Measurements from ENCODE around the gene HOXC10.
A peak's percentile ranks its signal among the peaks of the same experiment; 100 is the strongest.

HOXC10 gene

DNA sequence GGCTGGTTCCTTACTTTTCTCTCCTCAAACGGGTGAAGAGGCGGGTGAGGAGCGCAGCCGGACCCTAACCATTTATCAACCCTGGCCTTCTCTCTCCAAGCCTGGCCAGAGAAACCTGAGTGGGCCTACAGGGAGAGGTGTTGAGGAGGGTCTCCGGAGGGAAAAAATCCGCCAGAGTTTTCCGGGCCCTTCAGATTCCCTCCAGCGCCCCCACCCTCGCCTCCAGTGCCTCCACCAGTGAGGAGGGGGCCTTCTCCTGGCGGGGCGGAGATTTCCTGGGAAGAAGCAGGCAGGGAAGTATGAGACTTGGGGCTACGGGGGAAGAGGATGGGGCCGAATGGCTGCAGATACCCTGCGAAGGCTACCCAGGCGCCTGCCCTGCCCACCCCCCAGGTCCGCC is 46.5 kb downstream of the HOXC10 start:
- in situ Hi-C loops (cut with MboI; ENCODE audit: low pct_unique_long_range_greater_than_20kb, low sequenced_read_pairs): no loop called here

DNA sequence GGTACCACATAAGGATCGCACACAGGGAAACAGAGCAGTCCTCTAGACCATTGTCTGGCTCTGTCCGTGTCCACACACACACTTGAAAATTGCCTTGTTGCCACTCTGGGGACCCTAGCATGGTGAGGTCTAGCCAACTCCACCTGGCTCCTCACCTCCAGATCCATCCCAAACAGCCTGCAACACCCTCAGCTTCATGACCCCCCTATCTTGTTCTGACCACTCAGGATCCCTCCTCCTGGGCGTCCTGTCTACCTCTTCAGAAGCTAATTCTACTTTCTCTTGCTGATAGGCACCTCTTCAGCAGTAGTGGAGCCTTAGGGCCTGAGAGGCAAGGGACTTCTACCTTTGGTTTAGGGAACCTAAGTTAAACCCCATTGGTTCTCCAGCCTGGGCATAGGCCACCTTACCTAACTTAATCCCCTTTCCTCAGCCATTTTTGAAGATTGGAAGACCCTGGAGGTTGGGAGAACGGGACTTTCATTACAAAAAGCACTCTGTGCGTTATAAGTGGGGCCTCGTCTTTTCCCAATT is 47.2 kb downstream of the HOXC10 start:
- in situ Hi-C loops (cut with MboI; ENCODE audit: low pct_unique_long_range_greater_than_20kb, low sequenced_read_pairs): no loop called here

More for the DNA sequence above, 46.5 kb downstream of the HOXC10 start:
- no peak for DNase-seq

DNA sequence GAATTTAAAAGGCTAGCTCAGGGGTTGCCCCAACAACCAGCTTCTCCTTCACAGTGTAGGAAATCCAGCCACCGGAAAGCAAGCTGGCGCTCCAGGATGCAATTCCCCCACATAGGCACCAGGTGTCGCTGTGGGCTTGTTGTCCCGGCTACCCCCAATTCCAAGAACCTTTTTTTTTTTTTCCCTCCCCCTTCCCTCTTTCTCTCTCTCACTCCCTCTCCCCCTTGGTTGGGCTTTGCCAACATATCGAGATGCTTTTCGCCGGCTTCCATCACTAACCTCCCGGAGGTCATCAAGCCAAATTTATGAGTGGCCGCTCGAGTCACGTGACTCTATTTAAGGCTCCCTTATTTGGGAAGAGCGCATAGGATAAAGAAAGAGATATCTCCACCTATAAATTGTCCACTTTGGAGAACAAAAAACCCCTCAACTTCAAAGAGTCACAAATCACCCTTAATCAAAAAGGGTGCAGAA is 47.7 kb downstream of the HOXC10 start, which contains the start of gene HOXC5:
TSS of gene HOXC5 (plus strand) at position 424 of the 474 bp plus-strand sequence. CDS start 73 bp downstream, outside the sequence.
- DNase-seq: peak; percentile 96
- in situ Hi-C loops (cut with MboI; ENCODE audit: low pct_unique_long_range_greater_than_20kb, low sequenced_read_pairs): no loop called here

More for the DNA sequence above, 47.2 kb downstream of the HOXC10 start:
- DNase-seq: no peak

DNA sequence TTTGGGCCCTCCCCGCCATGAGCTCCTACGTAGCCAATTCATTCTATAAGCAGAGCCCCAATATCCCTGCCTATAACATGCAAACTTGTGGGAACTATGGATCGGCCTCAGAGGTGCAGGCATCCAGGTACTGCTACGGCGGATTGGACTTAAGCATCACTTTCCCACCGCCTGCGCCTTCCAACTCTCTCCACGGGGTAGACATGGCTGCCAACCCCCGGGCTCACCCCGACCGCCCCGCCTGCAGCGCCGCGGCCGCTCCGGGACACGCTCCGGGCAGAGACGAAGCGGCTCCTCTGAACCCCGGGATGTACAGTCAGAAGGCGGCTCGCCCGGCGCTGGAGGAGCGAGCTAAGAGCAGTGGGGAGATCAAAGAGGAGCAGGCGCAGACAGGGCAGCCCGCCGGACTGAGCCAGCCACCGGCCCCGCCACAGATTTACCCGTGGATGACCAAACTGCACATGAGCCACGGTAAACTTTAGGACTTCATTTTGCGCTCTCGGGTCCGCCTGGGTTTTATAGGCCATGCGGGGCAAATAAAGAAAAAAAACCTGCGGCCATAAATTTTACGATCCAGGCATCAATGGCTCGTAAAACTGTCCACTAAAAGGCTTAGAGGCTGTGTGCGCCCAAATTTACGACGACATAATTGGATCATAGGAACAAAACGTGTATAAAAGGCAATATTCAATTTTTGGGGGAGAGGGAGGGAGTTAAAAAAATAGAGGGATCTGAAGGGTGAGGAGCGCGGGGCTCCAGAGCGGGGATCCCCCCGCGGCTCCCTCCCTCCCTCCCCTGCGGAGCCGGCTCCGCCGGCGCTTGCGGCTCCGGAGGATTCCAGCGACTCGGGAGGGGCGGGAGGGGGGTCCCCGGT is 48.4 kb downstream of the HOXC10 start:
- no peak for DNase-seq
- in situ Hi-C loops (cut with MboI; ENCODE audit: low pct_unique_long_range_greater_than_20kb, low sequenced_read_pairs): no loop called here

DNA sequence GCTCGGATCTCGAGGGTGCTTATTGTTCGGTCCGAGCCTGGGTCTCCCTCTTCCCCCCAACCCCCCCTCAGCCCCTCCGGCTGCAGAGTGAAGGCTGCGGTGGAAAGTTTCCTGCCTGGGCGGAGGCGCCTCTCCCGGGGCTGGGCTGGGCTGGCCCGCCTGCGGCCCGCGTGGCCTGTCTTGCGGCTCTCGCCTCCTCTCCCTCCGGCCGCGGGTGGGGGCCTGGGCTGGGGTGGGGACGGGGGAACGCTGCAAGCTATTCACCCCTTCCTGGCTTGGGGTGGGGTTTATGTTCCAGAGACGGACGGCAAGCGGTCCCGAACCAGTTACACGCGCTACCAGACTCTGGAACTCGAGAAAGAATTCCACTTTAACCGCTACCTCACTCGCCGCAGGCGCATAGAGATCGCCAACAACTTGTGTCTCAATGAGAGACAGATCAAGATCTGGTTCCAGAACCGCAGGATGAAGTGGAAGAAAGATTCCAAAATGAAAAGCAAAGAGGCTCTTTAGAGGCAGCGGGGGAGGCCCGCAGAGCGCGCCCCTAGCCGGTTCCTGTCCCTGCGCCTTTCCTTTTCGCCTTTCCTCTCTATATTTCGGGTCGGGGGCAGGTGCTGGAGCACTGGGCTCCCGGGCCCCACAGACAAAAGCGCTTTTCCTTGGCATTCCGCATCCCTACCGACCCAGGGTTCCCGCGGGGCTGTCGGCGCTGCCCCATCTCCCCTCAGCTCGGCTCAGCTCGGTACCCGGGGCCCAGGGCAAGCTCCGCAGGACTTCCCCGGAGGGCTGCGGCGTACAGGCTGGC is 49.2 kb downstream of the HOXC10 start:
- DNase-seq: no peak
- in situ Hi-C loops (cut with MboI; ENCODE audit: low pct_unique_long_range_greater_than_20kb, low sequenced_read_pairs): no loop called here

DNA sequence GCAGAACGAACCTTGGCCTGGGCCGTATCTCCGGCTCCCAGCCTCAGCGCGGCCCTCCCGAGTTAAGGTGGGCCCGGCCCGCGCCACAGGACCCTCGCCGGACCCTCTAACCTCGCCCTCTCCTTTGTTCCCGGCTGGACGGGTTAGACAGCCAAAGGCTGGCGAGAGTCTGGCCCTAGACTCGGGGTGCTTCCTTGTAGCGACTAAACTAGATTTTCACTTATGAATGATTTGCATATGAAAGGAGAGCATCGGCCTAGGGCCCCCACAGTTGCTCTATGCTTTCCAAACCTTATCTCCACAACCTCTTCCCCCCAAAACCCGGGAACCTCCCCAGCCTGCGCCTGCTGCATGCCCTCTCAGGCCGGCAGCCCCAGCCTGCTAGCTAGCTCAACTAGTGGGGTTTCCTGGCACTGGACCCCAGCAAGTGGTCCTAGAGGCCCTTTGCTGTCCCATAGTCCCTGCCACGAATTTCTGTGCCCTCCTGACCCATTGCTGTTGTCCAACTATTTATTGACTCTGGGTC is 49.9 kb downstream of the HOXC10 start:
- no peak for DNase-seq
- in situ Hi-C loops (cut with MboI; ENCODE audit: low pct_unique_long_range_greater_than_20kb, low sequenced_read_pairs): no loop called here

DNA sequence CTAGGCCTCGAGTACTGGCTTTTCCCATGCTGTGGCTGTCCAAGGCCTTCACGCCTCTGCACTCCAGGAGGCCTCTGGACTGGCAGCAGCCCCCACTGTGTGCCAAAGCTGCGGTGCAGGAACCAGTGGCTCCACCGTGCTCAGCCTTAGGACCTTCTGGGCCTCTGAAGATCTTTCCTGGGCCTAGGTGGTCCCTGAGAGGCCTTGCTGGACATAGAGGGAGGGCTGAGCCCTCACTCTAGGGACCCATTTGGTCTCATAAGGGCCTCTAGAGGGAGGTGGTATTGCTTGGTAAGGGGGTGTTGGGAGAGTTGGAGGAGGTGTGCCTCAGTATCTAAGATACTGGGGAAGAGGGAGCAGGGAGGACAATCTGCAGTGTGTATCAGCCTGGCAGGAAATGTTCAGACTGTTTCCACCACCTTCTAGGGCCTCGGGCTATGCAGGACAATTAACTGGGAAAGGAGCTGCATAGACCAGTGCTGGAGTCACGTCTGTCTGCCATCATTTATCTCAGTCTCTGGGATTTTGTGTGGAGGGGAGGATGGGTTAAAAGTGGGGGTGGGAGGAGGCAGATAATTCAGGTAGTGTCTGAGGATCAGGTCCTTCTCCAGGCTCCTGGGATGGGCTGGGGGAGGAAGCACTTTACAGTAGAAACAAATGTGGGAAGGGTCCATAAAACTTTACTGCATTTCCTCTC is 50.8 kb downstream of the HOXC10 start:
- in situ Hi-C loops (cut with MboI; ENCODE audit: low pct_unique_long_range_greater_than_20kb, low sequenced_read_pairs): no loop called here
- no peak for DNase-seq

DNA sequence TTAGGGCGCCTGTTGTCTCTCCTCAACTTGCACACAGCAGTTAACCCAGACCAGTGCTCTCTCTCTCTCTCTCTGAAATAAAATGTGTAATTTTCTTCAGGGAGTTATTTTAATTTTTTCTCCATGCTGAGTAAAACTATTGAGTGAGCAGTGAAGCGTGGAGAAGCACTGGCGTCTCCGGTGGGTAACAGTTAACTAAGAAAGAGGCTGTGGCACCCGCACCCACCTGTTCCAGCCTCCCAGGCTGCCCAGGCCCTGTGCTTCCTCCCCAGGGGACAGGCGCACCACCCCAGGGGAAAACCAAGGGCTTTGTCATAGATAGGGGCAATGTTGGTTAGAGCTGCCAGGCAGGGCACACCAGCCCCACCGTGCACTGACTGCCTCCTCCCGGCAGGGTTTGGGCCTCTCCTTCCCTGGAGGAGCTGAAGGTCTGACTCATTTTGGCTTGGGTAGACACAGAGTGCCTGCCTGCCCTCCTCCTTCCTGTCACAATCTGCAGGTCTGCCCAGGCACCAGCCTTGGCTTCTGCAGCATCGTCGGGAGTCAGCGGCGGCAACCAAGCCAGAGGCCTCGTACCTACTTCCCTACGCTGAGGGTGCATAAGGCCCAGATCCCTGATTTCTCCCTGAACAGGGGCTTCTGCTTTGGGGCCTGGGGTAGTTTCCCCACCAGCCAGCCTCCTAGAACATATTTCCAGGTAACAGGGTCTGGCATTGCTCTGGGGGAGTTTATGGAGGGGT is 51.8 kb downstream of the HOXC10 start:
- DNase-seq: no peak
- in situ Hi-C loops (cut with MboI; ENCODE audit: low pct_unique_long_range_greater_than_20kb, low sequenced_read_pairs): no loop called here

DNA sequence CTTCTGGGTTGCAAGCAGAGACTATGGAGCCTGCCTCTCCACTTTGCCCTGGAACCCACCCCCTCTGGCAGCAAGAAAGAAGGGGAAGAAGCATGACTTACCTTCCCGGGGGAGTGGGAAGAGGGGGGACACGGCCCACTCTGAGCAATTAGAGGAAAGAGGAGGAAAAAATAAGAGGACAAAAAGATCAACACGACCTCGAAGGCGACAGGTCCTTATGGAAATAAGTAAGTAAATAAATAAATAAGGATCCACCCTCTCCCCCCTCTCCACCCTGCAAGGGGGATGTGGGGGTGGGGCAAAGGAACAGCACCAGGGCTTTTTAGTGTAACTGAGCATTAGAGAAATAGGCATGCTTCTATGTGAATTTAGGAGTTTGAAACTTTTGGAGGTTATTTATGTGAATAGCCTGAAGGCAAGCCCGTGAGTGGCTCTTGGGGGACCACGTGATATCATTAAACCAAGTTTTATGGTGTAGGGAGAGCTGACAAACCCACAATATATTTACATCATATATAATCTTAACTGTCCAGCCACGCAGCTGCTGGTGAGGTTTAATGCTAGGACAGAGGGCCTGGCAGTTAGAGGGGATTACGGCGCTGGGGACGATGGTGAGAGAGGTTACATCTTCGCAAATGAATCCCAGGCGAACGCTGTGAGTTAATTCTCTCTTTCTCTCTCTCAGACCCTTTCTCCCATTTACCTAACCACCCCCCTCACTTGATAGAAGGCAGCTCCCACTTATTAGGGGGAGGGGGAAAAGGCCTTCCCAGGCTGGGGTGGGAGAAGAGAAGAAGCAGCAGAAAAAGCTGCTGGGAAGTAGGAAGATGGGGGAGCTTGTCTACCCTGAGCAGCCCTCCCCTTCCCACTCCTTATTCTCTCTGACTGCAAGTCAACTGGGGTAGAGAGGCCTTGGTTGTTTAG is 52.7 kb downstream of the HOXC10 start:
- DNase-seq: no peak
- in situ Hi-C loops (cut with MboI; ENCODE audit: low pct_unique_long_range_greater_than_20kb, low sequenced_read_pairs): no loop called here

DNA sequence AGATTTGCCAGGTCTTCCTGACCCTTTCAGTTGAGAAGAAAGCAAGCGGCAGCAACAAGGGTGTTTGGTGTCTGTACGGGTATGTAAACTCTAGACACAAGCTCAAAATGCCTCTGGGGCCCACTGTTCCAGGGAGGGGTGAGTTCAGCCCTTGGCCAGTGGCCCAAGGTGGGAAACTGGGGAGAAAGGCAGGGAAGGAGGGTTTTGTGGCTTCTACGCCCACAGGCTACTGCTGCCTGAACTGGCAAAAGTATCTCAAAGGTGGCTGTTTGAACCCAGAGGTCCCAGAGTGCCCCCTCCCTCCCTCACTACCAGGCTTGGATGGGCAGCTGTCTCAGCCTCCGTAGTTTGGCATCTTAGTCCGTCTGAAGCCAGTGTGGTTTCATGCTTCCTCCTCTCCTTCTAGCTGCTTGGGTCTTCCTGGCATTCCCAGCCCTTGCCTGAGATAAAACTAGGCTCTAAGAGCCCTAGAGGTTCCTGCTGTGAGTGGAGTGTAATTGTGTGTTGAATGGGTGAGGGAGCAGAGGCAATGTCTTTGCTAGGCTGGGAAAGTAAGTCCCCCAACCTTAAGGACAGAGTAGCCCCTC is 53.4 kb downstream of the HOXC10 start:
- in situ Hi-C loops (cut with MboI; ENCODE audit: low pct_unique_long_range_greater_than_20kb, low sequenced_read_pairs): no loop called here
- DNase-seq: no peak

DNA sequence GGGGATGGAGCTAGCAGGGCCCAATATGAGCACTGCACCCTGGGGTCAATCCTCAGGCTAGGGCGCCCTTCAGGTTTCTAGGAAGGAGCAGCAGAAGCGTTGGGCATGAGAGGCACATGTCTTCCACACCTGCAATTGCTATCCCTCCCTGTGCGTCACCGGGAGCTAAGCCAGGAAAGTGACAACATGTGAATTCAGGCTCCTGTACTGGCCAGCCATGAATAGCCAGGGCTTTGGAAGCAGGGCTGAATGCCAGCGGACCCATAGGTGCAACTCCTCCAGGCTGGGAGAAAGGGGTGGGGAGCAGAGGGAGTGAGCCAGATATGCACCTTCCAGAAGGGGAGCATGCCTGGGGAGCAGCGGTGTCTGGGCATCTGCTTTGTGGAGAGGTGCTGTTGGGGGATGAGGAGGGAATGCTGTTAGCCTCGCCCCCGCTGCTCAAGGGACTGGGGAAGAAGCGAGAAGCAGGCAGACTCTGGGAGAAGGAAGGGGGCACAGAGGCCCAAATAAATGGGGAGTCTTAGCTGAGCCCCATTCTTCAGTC is 54.0 kb downstream of the HOXC10 start:
- no peak for DNase-seq

DNA sequence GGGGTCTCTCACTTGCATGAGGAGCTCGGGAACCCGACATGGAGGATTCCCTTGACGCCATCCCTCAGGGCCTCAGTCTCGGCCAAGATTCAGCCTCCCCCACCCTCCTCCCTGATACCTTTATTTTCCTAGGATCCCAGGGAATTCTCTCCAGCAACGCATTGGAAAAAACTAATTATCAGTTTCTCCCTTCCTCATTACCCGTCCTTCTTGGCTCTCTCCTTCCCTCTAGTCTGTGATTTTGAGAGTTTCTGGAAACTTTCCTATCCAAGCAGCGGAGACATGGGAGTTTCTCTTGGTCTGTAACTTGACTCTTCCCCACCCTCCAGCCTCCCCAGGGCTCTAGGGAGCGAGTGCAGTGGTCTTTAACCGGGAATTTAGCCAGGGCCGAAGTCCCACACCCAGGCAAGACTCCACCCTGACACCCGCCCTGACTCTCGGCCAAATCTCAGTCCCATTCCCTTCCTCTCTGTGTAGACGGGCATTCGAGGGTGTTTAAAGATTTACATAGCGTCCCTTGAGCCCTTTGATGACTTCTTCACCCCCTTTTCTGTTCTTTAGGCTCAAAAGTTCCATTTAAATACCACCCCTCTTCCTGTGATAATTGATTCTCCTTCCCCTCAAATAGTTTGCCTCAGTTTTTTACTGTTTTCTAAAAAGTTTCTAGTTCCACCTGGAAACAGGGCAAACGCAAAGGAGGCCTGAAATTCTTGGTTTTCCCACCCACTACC is 54.6 kb downstream of the HOXC10 start:
- DNase-seq: no peak
- in situ Hi-C loops (cut with MboI; ENCODE audit: low pct_unique_long_range_greater_than_20kb, low sequenced_read_pairs): no loop called here

More for the DNA sequence above, 54.0 kb downstream of the HOXC10 start:
- in situ Hi-C loops (cut with MboI; ENCODE audit: low pct_unique_long_range_greater_than_20kb, low sequenced_read_pairs): no loop called here
